ENCODE results near the gene CHP2.
"Not testable (repeated sequence)": the region's sequence is repeated elsewhere in the genome, so short reads cannot be mapped to it uniquely, and the experiment has no call there.

CHP2 gene

DNA sequence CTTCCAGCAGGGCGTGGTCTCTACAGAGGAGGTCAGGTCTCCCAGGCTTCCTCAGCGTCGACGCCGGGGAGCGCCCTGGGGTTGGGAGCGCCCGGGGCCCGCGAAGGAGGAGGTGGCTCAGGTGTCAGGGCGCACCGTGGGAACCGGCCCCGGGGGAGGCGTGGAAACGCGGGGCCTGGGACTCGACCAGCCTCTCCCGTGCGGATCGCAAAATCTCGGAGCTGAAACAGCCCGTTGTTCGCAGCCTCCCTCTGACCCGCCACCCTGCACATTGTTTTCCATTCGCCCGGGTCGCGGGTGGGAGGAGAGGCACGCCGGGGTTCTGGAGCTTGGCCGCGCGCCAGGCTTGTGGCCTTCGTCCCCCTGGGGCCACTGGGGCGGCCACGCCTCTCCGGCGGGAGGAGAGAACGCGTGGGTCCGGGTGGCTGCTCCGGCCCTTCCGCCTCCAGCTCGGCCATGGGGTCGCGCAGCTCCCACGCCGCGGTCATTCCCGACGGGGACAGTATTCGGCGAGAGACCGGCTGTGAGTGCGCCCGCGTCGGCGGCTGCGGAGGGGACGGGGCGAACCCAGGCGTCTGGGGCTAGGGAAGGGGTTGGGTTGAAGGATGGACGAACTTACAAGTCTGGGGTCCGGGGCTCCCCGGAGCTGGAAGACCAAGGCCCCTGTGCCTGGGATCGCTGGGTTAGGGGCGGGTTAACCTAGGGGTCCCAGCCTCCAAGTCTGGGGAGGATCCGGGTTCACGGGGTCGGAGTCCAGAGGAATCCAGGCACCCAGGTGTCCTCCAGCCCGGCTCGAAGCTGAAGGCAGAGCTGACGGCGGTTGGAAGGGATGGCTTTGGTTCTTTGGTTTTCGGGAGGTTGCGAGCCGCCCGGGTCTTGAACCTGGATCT lies at the start of gene CHP2:
Gene CHP2 (plus strand): TSS at position 433 of the 890 bp plus-strand sequence. CDS start 24 bp downstream, at position 457.
- no peak for DNase-seq

DNA sequence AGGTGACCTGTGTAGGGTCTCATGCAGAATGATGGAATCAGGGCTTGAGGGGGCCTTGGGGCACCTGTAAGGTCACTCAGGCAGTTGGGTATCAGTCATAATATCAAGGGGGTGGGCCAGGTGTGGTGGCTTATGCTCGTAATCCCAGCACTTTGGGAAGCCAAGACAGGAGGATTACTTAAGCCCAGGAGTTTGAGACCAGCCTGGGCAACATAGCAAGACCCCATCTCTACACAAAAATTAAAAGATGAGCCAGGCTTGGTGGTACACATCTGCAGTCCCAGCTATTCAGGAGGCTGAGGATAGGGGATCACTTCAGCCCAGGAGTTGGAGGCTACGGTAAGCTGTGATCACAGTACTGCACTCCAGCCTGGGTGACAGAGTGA lies 49.3 kb upstream of the CHP2 start:
- no peak for DNase-seq

DNA sequence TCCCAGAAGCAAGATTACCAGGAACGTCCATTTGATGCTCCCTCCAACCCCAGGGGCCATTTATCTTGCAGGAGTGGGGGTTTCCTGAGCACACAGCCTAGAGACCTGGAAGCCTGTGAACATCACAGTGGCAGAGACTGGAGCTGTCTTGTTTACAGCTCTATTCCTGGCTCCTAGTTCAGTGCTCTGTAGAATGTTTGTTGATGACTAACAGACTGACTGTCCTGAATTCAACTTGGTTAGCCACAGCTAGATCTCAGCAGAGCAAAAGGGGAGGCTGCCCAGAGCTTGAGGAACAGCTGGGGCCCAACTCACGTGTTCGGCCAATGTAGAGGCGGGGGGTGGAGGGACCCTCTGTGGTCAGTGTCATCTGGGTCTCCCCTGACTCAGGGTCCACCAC lies 48.4 kb upstream of the CHP2 start:
- no peak for DNase-seq

DNA sequence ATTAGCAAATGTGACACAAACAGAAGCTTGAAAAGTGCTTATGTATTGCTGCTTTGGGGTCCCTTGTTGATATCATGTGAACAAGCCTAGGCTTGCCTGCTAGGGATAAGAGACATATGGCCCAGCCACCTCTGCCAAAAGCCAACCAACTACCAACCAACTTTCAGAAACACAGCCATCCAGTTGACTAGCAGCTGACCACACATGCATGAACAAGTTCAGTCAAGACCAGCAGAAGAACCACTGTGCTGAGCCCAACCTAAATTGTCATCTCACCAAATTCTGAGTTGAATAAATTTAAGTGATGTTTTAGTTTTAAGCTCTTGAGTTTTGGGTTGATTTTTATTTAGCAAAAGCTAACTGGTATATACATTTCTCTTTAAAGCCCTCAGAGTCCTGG lies 45.3 kb upstream of the CHP2 start:
- no peak for DNase-seq

DNA sequence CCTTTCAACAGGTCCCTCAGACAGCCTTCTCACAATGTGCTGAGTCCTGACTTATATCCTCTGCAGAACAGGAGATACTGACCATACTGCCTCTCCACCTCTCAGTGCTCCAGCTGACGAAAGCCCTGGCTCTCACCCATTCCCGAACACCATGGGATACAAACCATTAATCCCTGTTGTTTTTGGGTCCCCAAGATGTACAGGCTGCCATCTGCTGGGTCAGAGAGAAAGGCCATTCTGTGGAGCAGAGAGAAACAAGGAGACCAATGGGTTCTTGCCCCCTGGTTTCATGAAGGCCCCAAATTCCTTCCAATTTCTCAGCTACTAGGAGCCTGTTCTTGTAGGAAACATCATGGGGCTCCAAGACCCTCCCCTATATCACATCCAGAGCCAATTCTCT lies 44.8 kb upstream of the CHP2 start:
- no peak for DNase-seq

DNA sequence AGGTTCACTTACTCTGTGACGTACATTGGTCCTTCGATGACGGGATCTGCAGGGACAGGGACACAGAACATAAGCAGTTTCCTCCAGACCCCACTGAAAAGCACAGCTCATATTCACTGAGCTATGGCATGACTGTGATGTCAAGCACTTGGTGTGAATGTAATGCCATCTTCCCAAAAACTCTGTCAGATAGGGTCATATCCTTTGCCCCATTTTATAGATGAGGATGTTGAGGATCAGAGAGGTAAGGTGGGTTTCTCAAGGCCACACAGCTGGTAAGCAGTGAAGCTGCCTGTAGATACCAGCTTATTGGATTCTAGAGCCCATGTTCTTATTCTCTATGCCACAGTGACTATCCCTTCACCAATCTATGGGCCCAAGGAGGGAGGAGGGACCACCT lies 44.3 kb upstream of the CHP2 start:
- DNase-seq = no peak

DNA sequence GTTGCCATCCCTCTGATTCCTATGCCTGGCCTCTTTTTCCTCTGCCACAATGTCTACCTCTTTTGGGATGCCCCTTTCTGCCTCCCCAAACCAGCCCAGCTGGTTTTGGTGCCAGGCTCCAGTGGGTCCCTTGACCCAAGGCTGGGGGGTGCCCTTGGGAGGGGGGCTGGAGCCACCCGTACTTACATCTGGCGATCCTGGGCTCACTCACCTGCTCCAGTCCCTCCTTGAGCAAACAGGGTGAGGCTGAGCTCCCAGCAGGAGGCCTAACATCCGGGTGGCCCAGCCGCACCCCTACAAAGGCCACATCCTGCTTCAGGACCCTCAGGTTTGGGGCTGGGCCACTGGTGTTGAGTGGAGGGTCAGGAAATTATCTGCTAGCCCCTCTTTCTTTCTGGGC lies 43.0 kb upstream of the CHP2 start:
- no peak for DNase-seq

DNA sequence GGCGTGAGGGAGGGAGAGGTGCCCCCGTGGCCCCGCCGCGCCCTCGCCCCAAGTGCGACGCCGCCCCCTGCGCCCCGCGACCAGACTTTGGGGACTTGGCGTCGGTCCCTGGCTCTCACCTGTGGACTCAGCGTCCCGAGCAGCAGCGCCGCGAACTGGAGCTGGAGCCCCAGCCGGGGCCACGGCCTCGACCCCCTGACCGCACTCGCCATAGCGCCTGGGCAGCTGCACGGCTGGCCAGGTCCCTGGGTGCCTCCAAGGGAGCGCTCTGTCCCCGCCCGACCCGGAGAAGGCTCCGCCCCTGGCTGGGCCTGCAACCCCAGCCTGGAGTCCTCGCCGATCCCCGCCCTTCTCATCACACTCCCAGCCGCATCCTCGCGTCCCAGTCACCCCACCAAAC lies 41.9 kb upstream of the CHP2 start, which contains the start of gene ERN2:
Gene ERN2 (minus strand): TSS at position 247 of the 400 bp plus-strand sequence. CDS start 35 bp downstream, at position 212.
- no peak for DNase-seq

DNA sequence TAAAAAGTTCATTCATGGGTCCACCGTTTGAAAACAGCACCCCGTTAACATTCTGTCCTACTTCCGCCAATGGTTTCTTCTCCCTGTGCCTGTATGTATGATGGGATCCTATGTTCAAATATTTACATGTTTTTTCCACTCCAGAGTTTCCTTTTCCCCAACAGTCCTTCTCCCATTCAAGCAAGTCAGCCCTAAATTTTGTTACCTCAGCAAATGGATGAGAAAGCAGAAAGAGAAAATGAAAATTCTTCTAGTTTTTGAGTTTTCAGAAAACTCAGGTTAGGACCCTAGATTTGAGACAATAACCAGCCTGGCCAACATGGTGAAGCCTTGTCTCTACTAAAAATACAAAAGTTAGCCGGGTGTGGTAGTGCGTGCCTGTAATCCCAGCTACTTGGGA lies 38.3 kb upstream of the CHP2 start:
- DNase-seq = no peak

DNA sequence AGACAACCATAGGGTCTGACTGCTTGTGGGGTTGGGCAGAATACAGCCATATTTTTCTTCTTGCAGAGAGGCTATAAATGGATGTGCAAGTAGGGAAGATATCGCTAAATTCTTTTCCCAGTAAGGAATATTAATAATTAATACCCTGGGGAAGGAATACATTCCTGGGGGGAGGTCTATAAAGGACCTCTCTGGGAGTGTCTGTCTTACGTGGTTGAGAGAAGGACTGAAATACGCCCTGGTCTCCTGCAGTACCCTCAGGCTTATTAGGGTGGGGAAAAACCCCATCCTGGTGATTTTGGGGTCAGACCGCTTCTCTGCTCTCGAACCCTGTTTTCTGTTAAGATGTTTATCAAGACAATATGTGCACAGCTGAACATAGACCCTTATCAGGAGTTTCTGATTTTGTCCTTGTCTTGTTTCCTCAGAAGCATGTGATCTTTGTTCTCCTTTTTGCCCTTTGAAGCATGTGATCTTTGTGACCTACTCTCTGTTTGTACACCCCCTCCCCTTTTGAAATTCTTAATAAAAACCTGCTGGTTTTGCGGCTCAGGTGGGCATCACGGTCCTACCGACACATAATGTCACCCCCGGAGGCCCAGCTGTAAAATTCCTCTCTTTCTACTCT lies 32.1 kb upstream of the CHP2 start:
- not testable (repeated sequence) for DNase-seq

DNA sequence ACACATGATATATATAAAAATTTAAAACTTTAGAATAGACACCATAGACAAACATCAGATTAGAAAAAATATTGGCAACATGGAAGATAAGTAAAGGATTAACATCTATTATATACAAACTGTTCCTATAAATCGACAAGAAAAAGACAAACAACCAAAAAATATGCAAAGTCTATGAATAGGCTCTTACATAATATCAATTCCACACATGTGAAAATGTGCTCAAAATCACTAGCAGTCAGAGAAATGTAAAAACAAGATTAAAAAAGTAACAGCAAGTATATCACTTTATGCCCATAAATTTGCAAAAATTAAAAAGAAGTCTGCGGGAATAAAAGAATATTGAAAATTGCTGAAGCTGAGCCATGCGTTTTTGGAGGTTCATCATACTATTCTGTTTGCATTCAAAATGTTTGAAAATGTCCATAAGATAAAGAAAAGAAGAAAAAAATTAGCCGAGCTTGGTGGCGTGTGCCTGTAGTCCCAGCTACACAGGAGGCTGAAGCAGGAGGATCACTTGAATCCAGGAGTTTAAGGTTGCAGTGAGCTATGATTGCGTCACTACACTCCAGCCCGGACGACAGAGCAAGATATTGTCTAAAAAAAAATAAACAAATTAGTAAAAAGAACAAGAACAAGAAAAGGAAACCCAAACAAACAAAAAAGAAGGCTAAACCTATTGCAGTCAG lies 30.6 kb upstream of the CHP2 start:
- no peak for DNase-seq

DNA sequence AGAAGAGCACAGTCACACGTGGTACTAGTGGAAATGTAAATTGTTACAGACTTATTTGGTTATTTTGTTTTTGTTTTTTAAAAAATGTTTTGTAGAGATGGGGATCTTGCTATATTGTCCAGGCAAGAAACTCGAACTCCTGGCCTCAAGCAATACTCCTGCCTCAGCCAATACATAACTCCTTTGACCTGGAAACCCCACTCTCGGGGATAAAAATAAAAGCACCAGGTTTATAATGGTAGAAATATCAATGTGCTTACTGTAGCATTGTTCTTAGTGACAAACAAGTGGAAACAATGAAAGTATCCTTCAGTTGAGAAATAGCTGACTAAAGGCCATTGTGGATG lies 30.1 kb upstream of the CHP2 start:
- no peak for DNase-seq

DNA sequence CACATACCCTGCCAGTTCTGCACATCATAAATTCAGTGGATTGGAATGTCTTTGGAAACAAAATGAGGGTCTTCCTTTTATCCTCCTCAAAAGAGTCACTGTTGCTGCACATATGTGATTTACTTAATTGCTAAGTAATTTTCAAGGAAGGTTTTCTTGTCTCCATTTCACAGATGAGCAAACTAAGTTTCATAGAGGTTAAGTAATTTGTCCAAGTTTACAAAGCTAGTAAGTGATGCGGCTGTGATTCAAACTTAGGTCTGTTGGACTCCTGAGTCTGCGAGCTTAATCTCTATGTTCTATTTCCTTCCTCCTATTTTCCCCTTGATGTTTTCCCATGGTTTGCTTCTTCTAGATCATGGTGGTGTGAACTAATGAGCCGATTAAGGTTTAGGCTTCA lies 28.1 kb upstream of the CHP2 start:
- DNase-seq = no peak

DNA sequence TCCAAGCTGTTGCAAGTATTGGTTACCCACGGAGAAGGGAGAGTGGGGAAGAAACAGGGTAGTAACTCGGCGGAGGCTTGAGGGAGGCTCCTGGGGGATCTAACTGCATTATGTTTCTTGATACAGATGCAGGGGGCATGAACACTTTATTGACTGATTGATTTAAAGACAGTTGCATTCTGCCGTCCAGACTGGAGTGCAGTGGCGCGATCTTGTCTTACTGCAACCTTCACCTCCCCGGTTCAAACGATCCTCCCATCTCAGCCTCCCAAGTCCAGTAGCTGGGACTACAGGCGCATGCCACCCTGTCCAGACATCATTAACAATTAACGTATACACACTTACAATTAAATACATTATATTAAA lies 26.7 kb upstream of the CHP2 start:
- DNase-seq = no peak

DNA sequence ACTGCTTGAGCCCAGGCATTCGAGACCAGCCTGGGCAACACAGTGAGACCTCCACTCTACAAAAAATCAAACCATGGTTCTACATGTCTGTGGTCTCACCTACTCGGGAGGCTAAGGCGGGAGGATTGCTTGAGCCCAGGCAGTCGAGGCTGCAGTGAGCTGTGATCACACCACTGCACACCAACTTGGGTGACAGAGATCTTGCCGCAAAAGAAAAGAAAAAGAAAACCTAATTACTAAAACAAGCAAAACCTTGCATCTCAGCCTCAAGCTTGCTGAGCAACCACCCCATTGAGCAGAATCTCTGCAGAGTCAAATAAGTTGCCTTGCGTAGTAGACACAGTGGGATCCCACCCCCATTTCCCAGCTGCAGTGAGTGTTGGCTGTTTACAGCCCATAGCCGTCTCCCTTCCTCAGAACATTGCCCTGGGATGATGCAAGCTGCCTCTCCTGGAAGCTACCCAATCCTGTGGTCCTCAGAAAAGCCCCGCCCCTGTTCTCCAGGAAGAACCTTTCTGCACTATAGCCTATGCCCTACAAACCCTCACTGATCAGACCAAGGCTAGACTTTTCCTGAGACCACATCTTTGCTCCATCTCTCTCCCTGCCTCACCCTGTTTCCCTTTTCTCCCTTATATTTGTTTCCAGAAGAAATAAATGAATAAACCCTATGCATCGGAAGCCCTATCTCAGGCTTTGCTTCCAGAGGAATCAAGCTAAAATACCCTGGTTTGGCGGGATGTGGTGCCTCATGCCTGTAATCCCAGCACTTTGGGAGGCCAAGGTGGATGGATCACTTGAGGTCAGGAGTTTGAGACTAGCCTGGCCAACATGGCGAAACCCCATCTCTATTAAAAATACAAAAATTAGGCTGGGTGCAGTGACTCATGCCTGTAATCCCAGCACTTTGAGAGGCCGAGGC lies 25.1 kb upstream of the CHP2 start:
- no peak for DNase-seq

DNA sequence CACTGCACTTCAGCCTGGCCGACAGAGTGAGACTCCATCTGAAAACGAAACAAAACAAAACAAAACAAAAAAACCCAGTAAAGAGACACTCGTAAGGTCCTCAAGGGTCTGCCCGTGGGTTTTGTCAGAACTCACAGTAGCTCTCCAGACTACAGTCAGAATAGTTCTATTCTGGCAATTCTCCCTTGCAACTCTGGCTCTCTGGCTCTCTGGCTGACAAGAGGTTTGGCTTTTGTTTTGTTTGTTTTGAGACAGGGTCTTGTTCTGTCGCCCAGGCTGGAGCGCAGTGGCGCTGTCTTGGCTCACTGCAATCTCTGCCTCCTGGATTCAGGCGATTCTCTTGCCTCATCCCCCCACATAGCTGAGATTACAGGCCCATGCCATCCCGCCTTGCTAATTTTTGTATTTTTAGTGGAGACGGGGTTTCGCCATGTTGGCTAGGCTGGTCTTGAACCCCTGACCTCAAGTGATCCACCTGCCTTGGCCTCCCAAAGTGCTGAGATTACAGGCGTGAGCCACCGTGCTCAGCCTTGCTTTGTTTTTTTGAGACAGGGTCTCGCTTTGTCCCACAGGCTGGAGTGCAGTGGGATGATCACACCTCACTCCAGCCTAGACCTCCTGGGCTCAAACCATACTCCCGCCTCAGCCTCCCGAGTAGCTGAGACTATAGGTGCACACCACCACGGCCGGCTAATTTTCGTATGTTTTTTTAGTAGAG lies 20.5 kb upstream of the CHP2 start:
- no peak for DNase-seq

DNA sequence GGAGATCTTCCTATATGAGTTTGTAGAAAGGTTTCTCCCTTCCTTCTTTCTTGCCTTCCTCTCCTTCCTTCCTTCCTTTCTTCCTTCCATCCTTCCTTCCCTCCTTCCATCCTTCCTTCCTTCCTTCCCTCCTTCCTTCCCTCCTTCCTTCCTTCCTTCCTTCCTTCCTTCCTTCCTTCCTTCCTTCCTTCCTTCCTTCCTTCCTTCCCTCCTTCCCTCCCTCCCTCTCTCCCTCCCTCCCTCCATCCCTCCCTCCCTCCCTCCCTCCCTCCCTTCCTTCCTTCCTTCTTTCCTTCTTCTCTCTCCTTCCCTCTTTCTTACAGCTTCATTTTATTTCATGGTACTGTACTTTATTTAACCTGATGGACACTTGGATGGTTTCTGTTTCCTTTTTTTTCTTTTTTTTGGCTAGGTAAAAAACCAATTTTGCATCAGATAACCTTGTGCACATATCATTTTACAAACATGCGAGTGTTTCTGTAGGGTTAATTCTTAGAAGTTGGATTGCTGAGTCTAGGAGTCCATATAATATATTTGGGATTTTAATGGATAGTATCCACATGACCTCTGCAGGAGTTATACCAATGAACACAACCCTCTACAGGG lies 17.3 kb upstream of the CHP2 start:
- DNase-seq = not testable (repeated sequence)

DNA sequence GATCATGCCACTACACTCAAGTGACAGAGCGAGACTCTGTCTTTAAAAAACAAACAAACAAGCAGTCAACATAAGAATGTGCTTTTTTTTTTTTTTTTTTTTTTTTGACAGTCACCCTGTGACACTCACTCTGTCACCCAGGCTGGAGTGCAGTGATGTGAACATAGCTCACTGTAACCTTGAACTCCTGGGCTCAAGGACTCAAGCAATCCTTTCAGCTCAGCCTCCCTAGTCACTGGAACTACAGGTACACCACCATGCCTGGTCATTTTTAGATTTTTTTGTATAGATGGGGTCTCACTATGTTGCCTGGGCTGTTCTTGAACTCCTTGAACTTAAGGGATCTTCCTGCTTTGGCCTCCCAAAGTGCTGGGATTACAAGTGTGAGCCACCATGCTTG lies 15.3 kb upstream of the CHP2 start:
- no peak for DNase-seq

DNA sequence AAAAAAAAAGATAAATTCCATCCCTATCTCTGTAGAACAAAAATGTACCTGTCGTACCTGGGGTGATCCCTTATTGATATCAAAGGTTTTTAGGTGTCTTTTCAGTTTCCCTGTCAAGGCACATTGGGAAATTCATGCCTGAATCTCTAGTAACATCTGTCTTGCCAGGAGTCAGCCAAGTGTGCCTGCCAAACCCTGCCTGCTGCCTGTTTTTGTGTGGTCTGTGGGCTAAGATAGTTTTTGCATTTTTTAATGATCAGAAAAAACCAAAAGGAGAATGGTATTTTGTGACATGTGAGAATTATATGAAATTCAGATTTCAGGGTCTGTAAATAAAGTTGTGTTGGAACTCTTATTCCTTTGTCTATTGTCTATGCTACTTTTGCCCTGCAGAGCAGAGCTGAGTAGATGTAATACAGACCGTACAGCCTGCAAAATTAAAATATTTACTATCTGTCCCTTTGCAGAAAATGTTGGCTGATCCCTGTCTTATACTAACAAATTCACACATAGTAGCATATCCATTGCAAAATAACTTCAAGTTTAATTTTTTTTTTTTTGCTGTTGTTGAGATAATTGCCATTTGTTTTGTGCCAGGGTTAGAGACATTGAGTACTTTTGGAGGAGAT lies 13.0 kb upstream of the CHP2 start:
- DNase-seq = no peak

DNA sequence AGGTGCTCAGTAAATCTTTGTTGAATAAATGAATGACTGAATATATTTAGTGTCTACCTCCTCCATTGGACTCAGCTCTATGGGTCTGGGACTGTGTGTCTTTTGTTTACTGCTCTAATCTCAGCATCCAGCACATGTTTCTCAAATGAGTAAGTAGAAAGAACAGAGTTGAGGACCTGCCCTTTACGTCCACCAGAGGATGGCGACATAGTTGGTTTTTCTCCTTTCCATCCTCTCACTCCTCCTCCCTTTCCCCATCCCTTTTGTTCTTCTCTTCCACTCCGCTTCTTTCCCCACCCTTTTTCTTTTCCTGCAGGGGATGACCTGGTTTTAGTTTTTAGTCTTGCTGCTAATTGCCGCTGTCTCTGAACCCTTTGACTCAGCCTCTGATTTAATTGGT lies 12.1 kb upstream of the CHP2 start:
- no peak for DNase-seq

DNA sequence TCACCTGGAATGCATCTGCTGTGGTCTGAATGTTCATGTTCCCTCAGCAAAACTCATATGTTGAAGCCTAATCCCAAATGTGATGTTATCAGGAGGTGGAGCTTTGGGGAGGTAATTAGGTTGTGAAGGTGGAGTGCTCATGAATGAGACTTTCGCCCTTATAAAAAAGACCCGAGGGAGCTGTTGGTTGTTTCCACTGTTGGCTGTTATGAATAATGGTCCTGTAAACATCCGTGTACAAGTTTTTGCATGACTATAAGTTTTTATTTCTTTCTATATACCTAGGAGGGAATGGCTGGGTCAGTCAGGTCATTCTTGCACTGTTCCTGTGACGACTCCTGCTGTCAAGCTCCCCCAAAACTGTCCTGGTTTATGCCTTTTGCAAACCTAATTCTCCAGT lies 9.6 kb upstream of the CHP2 start:
- no peak for DNase-seq
